GM18870 (cell line): ENCODE data around the gene HCAR2.
"Not testable (repeated sequence)": the region's sequence is repeated elsewhere in the genome, so short reads cannot be mapped to it uniquely, and the experiment has no call there.

ENCODE experiments used
- ATAC-seq: cut with Tn5 transposase; IDR thresholded peaks from one replicate; pipeline ENCODE4 v1.9.1; 2021; ENCODE audit warnings: moderate library complexity; ENCODE audit not compliant: unreplicated experiment

Gene HCAR2

DNA sequence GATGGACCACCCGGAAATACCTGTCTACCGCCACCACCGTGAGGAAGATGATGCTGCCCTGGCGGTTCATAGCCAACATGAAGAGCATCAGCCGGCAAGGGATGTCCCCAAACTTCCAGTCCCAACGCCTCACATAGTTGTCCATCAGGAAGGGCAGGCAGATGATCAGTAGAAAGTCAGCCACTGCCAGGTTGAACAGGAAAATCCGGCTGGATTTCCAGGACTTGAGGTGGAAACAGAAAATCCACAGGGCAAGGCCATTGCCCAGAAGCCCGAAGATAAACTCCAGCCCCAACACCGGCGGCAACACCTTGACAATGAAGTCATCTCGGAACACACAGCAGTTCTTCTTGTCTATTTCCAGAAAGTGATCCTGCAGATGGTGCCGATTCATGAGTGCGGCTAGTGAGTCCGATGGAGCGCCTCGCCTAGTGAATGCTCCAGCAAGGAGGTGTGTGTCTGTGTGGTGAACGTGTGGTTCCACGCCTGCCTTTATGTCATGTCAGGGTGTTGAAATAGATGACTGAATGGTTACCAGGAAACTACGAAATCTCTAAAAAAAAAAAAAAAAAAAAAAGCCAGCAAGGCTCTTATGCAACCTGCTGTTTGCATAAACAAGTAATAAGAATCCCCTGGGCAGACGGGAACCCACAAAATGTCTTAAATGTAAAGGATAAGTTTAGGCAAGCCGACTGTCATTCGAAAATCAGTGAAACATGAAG is at the start of gene HCAR2:
HCAR2 (minus strand) TSS at position 468 of the 722 bp plus-strand sequence; CDS start at position 394, 74 bp downstream.
- ATAC-seq, result not testable (repeated sequence)

DNA sequence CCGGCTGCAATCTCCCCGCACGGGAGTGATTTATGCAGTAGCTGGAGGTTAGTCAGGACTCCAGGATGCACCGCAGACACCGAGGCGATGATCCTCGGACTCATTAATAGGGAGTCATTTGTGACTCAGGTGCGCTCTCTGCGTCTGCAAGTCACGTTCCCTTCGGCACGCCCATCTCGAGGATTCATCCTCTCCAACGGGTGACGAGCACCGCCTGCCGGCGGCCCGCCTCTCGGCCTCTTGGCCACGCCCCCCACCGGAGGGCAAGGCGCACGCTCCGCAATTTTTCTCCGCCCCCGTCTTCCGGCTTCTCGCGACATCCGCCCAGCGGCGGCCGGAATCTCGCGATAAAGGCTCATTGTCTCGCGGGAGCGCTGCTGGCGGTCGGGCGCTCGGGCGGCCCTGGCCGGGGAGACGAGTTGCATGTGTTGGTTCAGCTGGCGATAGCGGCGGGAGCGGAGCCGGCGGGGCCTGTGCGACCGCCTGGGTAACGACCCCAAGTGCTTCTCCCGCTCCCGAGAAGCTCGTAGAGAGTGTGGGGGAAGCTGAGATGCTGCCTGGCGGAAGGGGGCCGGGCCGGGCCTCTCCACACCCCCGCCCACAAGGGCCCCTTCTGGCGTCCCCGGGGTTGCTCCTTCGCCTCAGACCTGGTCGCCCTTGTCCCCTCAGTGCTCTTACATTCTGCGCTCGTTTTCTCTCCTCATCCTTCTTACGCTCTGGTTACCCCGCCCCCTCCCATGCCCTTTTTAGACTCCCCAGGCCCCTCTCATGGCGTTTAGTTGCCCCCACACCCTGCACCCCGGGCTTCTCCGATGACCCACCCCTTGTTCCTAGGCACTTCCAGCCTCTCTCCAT is 49.5 kb upstream of the HCAR2 start, which contains the start of gene DENR:
DENR (plus strand) TSS at position 361 of the 855 bp plus-strand sequence. CDS start 878 bp downstream, outside the sequence.
- ATAC-seq, result peak; percentile 89

DNA sequence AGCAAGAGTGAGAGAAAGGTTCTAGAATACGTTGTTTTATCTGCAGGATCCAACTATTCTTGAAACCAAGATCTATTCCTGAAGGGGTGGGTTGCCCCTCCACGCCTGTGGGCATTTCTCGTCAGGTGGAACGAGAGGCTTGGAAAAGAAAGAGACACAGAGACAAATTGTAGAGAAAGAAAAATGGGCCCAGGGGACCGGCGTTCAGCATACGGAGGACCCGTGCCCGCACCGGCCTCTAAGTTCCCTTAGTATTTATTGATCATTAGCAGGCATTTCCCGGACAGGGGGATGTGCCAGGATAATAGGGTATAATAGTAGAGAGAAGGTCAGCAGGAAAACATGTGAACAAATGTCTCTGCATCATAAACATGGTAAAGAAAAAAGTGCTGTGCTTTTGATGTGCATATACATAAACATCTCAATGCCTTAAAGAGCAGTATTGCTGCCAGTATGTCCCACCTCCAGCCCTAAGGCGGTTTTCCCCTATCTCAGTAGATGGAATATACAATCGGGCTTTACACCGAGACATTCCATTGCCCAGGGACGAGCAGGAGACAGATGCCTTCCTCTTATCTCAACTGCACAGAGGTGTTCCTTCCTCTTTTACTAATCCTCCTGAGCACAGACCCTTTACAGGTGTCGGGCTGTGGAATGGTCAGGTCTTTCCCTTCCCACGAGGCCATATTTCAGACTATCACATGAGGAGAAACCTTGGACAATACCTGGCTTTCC is 47.8 kb upstream of the HCAR2 start:
- not testable (repeated sequence) for ATAC-seq

DNA sequence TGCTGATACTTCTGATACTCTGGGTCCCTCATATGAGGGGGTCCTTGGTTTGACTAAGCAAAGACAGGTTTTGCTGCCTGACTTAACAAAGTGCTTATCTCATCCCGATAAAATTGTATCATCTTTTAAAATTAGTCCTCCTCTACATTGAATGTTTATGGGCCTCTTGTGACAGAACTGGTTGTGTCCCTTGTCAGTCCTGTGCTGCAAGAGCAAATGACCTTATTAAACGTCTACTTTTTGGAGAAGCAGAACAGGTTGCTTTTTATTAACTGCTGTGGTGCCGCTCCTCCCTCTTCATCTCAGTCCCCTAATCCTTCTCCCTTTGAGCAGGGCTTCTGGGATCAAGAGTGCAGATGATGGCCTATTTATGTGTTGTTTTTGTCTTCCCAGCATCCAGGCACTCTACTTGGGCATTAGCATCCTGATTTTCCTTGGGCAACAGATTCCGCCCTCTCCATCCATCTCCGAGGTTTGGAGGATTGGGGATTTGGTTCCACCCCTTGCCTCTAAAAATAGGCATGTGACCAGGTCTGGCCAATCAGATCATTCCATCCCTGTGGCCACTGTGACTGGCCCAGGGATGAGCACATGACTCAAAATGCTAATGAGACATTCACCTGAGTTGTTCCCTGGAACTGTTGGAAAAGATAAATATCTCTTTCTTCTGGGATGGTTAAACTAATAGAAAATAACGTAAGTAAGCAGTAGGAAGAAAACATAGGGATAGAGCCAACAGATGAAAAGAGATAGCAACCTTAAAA is 46.6 kb upstream of the HCAR2 start:
- no peak for ATAC-seq

DNA sequence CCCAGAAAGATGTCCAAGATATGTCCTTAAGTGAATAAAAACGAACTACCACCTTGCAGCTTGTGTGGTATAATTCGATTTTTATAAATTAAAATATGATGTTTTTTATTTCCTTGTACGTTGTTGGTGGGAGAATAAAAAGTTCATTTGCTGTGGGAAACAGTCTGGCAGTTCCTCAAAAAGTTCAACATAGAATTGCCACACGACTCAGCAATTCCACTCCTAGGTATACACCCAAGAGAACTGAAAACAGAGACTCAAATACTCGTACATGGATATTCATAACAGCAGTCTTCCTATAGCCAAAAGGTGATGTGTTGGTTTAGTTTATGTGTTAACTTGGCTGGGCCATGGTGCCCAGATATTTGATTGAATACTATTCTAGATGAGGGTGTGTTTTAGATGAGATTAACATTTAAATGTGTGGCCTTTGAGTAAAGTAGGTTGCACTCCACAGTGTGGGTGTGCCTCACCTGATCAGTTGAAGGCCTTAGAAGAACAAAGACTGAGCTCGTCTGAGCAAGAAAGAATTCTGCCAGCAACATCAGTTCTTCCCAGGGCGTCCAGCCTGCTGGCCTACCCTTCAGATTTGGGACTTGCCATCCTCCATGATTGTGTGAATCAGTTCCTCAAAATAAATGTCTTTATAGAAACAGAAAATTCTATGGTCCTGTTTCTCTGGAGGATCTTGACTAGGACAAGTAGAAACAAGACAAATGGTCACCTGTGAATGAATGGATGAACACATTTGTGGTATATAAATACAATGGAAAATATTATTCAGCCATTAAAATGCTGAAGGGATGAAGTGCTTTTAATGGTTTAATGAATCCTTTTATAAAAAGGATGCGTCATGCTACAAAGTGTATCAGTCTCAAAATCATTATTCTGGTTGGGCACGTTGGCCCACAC is 44.3 kb upstream of the HCAR2 start:
- ATAC-seq, result no peak

DNA sequence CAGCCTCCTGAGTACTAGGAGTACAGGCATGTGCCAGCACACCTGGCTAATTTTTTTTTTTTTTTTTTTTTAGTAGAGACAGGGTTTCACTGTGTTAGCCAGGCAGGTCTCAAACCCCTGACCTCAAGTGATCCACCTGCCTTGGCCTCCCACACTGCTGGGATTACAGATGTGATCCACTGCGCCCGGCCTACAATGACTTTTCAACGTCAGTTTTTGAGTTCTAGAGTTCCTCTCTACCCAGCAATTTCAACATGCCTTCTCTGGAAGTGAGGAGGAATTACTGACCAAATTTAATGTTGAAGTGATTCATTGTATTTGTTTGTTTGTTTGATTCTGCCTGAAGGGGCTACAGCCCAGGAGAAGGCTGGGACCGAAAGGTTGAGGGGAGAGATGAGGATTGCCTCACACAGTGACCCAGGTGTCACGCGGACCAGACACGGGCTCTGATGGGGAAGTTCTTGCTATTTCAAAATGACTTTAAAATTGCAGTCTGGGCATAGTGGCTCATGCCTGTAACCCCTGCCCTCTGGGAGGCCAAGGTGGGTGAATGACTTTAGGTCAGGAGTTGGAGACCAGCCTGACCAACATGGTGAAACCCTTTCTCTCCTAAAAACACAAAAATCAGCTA is 40.9 kb upstream of the HCAR2 start:
- ATAC-seq, result no peak

DNA sequence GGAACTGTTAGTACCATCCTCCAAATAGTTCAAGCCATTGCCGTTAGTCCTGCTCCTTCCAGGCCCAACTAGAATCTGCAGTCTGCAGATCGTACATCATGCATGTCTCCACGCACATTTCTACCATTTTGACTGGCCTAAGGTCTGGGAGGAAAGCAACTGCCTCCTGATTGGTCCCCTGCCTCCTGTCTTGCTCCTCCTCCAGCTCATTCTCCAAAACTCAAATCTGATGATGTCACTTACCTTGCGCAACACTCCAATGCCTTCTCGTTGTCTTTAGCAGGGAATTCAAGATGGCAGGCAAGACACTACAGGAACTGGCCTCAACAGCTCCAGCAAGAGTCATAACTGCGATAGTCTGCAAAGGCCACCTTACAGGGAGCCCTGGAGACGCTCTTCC is 37.2 kb upstream of the HCAR2 start:
- ATAC-seq, result no peak

DNA sequence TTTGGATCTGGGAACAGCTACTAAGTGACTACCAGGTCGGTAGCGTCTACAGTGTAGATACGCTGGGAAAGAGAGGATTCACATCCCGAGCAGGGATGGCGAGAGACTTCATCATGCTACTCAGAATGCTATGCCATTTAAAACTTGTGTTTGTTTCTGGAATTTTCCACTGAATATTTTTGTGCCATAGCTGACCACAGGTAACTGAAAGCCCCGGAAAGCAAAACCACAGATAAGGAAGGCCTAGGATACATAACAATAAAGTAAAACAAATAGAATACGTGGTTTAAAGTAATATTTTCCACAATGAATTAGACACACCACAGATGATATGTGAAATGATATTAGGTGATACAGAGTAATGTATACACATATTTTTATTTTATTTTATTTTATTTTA is 35.4 kb upstream of the HCAR2 start:
- no peak for ATAC-seq

DNA sequence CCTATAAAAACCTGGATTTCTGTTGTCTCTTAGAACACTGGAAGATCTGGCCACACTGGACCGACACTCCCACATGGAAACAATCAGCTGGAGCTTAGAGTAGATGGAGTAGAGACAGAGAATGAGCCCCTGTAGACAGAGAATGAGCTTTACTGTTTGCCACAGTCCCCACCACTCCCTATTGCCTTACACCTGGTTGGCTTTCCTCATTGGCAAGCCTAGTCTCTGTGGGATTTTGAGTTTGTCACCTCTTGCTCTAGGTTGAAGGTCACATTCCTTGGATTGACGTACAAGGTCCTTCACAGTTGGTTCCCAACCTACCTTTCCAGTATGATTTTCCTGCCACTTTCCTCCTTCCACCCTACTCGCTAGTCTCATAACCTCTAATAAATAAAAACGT is 29.5 kb upstream of the HCAR2 start:
- no peak for ATAC-seq

DNA sequence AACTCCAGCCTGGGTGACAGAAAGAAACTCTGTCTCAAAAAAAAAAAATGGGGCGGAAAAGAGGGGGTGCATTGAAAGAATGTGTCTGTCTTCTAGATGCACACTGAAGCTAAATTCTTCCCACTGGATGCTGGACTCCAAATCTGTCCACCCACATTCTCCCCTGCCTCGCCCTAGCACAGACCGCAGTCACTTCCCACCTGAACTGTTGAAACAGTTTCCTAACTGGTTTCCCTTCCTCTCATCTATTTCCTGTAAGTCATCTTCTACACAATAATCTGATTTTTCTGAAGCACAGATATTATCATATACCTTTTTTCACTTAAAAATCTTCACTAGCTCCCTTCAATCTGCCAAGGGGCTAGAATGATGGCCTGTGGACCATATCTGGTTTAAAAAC is 29.0 kb upstream of the HCAR2 start:
- ATAC-seq, result no peak

DNA sequence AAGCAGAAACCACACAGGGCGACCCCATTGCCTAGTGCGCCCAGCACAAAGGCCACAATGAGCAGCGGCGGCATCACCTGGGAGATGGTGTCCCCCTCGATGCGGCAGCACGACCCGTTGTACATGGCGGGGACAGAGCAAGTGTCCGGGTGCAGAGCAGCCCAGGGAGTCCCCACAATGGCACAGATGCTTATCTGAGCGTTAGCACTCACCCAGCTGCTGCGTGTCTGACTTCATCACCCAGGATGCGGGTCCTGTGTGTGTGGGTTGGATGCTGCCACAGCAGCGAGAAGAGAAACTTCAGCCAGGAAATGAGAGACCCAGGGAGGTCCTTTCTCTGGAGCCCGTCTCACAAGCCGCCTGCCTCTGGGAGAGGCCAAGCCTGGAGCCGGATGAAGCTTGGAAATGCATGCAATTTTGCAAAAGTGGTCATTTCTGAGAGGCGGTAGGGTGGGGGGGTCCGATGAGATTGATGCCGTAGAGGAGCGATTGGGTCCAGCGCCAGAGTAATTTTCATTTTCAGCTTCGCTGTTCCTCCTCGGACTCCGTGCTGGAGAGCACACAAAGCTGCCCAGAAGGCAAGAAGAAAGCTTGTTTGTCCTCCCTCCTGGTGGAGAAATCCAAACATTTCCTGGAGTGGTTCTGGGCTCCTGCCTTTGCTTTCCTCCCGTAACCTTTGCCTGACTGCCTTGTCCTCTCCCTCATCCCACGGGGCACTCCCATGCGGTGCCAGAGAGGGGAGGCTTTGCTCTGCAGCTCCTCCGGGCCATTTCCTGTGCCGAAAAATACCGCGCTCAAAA is 27.3 kb upstream of the HCAR2 start, which contains the start of gene HCAR1:
HCAR1 (minus strand) TSS at position 630 of the 800 bp plus-strand sequence; CDS start at position 125, 505 bp downstream.
- ATAC-seq, result no peak

DNA sequence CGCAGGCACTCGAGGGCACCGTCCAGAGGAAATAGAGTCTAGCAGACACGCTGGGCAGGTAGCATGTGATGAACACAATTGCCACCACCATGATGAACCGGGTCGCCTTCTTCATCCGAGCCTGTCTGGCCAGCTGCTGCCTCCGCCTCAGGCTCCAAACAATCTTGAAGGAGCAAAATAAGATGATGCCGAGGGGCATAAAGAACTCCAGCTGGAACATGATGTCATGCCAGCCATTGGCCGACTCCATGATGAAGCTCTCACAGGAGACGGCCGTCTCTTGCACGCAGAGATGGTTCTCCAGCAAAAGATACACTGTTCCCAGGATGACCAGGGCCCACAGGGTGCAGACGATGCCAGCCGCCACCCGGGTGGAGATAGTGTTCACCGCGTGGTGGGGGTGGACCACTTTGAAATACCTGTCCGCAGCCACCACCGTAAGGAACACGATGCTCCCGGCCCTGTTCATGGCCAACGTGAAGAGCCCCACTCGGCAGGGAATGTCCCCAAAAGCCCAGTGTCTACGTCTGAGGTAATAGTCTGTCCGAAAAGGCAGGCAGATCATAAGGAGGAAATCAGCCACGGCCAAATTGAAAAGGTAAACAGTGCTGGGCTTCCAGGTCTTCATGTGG is 26.5 kb upstream of the HCAR2 start:
- no peak for ATAC-seq

DNA sequence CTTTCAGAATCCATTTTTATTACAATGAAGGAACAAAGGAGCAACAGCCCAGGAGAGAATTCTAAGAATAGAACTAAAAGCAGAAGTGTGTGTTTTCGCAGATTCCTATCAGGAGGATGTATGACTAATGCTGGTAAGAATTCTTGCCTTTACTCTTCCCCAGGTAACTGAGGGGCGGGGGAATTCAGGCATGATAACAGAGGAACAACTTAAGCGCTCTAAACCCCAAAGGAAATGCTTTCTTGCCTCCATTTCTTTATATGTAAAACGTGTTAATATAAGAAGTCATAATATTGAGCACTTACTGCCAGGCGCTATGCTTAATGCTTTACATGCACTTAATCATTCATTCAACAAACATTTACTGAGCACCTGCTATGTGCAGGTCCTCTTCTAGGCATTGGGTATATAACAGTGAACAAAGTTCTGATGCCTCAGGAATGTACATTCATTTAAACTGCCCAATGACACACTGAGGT is 23.0 kb upstream of the HCAR2 start:
- ATAC-seq, result peak; percentile 49

DNA sequence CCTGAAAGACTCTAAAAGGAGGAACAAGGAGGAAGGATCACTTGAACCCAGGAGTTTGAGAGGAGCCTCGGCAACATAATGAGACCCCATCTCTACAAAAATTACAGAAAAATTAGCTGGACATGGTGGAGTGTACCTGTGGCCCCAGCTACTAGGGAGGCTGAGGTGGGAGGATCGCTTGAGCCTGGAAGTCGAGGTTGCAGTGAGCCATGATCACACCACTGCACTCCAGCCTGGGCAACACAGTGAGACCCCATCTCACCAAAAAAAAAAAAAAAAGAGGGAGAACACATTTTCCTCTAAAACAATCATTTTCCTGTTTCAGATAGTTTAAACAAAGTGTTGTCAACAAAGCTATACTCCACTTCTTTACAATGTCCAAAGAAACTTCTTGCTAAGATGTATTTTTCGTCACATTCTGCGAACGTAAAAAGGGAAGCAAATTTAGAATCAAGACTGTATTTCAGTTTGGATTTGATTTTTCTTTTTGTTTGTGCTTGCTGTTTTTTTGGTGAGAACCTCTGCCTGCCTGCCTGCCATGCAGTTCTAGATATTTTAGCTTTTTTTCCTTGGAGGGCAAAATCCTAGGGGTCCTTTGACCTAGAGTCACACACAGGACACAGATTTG is 22.4 kb upstream of the HCAR2 start:
- no peak for ATAC-seq

DNA sequence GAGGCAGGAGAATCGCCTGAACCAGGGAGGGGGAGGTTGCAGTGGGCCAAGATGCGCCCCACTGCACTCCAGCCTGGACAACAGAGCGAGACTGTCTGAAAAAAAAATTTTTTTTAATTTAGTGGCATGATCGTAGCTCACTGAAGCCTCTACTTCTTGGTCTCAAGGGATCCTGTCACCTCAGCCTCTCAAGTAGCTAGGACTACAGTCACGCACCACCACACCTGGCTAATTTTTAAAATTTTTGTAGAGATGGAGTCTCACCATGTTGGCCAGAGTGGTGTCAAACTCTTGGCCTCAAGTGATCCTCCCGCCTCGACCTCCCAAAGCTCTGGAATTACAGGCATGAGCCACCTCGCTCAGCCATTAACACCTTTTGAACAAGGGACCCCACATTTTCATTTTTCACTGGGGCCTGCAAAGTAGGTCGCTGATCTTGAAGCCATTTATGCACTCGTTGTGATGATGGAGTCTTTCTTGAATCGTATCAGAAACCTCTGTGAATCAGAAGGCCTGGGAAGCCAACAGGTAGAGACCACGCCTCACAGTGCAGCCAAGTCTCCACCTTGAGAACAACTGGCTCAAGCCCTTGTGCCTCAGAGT is 21.6 kb upstream of the HCAR2 start:
- ATAC-seq, result no peak

DNA sequence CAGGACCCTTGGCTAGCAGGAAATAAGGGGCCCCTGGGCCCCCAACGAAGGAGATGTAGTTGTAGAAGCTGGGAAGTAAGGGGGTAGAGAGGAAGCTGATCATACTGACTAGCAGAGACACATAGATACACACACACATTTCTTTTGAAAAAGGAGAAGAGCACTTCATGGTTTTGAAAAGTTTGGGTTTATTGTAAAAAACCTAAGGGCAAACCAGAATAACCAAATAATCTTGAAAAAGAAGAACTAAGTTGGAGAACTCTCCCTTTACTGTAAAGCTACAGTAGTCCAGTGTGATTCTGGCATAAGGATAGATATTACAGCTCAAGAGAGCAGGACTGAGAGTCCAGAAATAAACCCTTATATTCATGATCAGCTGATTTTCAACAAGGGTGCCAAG is 19.2 kb upstream of the HCAR2 start:
- no peak for ATAC-seq

DNA sequence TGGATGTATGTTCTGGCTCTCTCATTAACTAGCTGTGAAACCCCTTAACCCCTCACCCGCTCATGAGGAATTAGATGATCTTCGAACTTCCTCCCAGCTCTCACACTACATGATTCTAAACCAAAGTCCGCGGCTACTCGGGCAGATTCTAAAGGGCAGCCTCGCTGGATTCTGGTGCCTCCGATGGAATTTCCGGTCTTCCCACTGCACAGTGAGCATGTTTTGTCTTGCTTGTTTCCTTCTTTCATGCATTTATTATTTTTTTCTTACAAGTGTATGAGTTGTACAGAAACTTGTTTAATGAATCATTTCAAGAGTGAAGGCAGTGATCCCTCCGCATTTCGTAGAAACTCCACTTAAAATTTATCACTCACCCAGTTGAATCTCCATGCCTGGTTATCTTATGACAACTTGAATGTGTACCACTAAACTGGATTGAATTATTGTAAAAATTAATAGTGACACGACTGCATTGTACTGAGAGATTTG is 17.9 kb upstream of the HCAR2 start:
- ATAC-seq, result no peak
